CMK (cell line): ENCODE measurements around the gene PPP1R27.

Experiments used
- DNase-seq: peaks from one replicate; pipeline ENCODE4 v3.0.0-alpha.2; 2010; ENCODE audit warnings: low read depth

The PPP1R27 gene

DNA sequence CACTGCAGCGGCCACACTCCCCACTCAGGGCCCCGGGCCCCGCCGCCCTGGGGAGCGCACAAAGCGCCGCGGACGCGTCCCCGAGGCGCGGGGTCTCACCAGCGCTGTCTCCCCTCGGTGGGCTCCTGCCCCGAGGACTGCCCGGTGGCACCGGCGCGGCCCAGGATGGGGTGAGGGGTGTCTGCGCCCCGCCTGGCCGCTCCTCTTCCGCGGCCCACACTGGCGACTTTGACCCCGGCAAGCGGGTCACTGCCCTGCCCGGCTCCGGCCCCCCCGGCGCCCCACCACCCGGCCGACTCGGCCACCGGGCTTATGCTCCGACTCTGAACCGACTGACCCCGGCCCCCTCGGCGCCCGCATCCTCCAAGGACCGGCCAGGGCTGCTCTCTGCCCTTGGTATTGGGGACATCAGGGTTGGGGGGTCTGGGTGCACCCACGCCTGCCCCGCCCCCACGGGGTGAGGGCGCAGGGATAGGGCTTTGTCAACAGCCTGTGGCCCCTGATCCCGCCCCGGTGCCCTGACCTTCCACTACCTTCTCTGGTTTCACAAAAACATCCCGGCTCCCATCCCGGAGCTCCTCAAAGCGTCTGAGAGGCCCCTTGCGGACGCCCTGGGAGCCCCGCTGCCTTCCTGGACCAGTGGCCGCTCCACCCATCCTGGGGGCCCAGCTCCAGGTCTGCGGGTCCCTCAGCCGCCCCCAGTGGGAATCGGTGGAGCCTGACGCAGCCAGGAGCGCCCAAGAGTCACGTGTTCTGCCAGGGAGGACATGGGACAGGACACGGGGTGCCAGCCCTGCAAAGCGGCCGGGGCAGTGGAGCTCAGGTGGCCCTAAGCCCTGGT is 30.1 kb downstream of the PPP1R27 start:
- no peak for DNase-seq

DNA sequence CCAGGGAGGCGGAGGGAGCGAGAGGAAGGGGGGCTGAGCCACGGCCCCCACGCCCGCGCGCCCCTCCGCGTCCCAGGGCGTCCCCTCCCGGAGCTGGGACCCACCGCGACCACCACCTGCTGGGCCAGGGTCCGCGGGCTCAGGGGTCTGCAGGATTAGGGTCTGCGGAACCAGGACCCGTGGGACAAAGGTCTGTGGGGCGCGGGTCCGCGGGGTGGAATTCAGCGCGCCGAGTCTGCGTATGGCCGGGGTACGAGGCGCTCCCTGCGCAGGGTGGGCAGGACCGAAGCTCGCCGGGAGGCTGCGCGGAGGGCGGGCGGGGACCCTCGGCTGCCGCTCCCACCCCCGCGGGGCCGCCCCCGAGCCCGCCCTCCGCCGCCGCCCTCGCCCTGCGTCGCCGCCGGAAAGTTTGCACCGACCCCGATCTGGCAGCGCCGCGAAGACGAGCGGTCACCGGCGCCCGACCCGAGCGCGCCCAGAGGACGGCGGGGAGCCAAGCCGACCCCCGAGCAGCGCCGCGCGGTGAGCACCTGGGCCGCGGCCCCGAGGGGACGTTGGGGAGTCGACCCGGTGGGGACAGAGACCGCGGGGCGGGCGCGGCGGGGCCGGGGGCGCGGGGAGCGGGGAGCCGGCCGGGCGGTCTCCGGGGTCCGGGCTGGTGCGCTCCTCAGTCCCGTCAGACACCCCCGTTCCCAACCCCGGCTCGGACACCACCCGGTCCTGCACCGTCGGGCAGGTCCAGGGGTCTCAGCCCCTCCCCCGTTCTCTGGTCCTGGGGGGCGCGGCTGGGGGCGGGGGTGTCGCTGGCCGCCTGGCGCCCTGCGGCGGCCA is 30.9 kb downstream of the PPP1R27 start, which contains the start of gene GCGR:
Gene GCGR, plus strand, starts transcription at position 423 of the 831 bp plus-strand sequence. CDS start 4,869 bp downstream, outside the sequence.
- DNase-seq: no peak

DNA sequence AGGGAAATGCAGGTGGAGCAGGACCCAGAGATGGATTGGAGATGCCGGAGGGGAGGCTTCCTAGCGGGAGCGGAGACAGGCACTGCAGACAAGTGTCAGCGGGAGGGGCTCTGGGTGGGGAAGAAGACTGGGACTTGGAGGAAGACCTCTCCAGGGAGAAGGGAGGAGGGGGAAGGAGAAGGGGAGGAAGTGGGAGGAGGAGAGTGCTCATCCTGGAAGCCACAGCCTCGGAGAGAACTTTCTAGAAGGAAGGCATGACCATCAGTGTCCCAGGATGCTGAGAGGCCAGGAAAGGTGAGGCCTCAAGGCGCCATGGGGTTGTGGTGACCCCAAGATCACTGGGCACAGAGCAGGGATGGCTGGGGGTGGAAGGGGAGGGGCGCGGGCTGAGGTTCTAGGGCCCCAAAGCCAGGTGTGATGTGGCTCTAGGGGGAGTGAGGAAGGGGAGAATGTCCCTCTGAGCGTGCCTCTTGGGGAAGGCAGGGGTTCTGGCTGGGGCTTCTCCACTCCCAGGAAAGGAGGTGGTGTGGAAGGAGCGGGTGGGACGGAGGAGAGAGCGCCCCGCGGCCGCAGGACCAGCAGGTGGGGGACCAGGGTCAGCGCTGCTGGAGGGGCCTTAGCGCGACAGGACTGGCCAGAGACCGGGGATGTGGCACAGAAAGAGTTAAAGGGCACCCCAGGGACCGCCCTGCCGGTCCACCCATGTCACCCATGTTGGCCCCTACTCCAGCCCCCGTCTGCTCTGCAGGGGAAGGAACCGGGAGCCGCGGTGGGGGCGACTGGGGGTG is 31.8 kb downstream of the PPP1R27 start:
- DNase-seq: no peak

DNA sequence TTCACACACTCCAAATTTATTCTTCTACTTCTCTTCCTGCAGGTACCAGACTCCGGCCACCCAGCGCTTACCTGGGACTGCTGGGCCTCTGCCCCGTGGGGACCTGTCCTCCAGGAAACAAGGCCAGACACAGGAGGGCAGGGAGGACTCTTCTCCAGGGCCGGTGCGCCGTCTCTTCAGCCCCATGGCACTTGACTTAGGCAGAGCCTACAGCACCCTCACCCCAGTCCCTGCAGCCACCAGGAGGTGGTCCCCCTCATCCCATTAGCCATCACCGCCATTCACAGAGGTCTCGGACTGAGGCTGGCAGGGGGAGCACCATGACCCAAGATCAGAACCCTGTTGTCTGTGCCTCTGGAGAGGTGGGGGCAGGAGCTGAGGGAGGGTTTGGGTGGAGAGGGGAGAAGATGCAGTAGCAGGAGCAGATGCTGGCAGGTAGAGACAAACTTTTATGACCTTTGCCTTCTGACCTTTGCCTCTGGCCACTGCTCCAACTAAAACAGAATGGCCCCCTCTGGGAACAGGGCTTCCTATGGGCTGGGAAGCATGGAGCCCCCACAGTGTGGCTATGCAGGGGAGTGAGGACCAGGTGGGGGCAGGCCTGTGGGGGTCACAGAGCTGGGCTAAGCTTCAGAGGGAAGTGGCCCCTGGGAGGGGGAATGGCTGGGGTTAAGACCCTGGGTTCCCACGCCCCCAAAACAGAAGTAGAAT is 32.6 kb downstream of the PPP1R27 start:
- no peak for DNase-seq

DNA sequence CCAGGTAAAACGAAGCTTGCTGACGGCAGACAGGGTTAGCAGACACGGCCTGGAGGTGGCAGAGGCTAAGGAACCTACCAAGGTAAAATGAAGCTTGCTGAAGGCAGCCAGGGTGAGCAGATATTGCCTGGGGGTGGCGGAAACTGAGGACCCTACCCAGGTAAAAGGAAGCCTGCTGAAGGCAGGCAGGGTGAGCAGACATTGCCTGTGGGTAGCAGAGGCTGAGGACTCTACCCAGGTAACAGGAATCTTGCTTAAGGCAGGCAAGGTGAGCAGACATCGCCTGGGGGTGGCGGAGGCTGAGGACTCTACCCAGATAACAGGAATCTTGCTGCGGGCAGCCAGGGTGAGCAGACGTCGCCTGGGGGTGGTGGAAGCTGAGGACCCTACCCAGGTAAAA is 33.5 kb downstream of the PPP1R27 start:
- no peak for DNase-seq

DNA sequence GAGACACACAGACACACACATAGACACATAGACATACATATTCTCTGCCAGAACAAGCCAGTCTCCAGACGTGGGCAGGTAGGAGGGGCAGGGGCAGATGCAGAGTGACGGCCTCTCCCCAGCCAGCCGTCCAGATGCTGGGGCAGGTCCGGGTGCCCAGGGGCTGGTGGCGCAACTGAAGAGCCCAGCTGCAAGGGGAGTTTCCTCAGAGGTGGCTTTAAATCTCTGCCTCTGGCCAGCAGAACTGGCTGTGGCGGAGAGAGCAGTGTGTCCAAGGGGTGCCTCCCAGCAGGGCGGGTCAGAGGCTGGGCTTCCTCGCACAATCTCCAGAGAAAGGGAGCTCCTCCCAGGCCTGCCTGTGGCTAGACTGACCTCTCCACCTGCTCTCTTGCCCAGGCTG is 40.3 kb downstream of the PPP1R27 start:
- DNase-seq: no peak

DNA sequence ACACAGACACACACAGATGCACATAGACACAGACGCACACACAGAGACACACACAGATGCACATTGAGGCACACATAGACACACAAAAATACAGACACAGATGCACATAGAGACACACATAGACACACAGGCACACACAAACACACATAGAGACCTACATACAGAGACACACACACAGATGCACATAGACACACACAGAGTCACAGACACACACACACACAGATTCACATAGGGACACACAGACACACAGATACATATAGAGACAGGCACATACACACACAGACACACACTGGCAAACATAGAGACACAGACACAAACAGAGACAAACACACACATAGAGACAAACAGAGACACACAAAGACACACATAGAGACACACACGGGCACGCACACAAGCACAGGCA is 40.8 kb downstream of the PPP1R27 start:
- no peak for DNase-seq

DNA sequence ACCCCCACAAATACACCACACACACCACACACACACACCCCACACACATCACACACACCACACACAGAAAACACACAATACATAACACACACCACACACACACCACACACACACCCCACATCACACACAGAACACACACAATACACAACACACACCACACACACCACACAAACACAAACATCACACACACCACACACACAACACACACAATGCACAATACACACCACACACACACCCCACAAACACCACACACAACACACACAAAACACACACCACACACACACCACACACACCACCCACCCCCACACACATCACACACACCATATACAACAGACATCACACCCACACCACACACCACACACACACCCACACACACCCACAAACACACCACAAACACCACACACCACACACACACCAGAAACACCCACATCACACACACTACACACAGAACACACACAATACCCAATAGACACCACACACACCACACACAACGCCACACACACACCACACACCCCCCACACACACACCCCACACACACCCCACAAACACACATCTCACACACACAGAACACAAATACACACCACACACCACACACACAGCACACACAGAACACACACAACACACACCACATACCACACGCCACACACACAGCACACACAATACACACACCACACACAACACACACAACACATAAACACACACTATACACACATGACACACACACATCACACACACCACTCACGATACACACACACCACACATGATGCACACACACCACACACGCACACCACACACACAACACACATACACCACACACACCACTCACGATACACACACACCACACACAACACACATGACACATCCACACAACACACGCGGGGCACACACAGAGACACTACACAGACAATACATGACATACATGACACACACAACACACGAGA is 41.9 kb downstream of the PPP1R27 start:
- no peak for DNase-seq
